HCT116 (cell line): ENCODE measurements around the gene TMEM184A. TPM values are rescaled to one million over a fixed set of nuclear protein-coding genes. Genes with fewer than 3 reads are reported as not detected.
A peak's percentile ranks its signal among the peaks of the same experiment; 100 is the strongest.

Experiments
- ATAC-seq: fragments of 200-7000 bp; cut with Tn5 transposase; 2 replicates; pipeline ENCODE4 v1.9.1; 2020; ENCODE audit warnings: mild to moderate bottlenecking, moderate library complexity
- BruUV-seq: library from RNA; stranded (reverse); fragments of 400-500 nt; replicated peaks from 2 replicates; lab custom pipeline; 2021; lab: Mats Ljungman, UMichigan
- CTCF ChIA-PET: fragments of 300-600 bp; sonication (Branson Sonifier 250); formaldehyde crosslinking; loops from one replicate; lab custom pipeline; 2021; ENCODE audit warnings: antibody characterized with exemption; lab: Charles Lee
- POLR2A ChIA-PET: fragments of 300-600, 350-600 bp; sonication (Branson Sonifier 250); formaldehyde crosslinking; loops from one replicate; lab custom pipeline; 2021; ENCODE audit warnings: antibody characterized with exemption; lab: Charles Lee
- RAD21 ChIA-PET, 2 experiments: fragments of 300-600 bp; sonication (Branson Sonifier 250); formaldehyde crosslinking; loops; one replicate each; lab custom pipeline; 2023; ENCODE audit warnings: low total read pairs in 2 of 2; ENCODE audit not compliant: uncharacterized antibody in 2 of 2, unreplicated experiment in 2 of 2, low non-redundant PET in 1 of 2; lab: Charles Lee
- DNase-seq: peaks from one replicate; pipeline ENCODE4 v3.0.0-alpha.2; 2010; ENCODE audit warnings: low read depth, low spot score
- H2AFZ ChIP-seq: fragments of 200-600 bp; shearing (Covaris generic), sonication (generic); 2 replicates; pipeline ENCODE4 v1.6.1; 2017; ENCODE audit warnings: low read depth, mixed run types, mixed read lengths, antibody characterized with exemption, low read length; ENCODE audit not compliant: poor library complexity, severe bottlenecking
- H3K27ac ChIP-seq: 2 replicates; pipeline ENCODE4 v1.5.1; 2012; ENCODE audit warnings: low read depth, low read length
- H3K27me3 ChIP-seq: fragments of 200-600 bp; sonication (generic); 2 replicates; pipeline ENCODE4 v1.6.1; 2016; ENCODE audit warnings: mixed run types, low read length, mixed read lengths; ENCODE audit not compliant: insufficient read depth
- H3K36me3 ChIP-seq, 2 experiments: fragments of 200-500 bp in 1 of 2; fragments of 200-600 bp in 1 of 2; sonication (Bioruptor generic) in 1 of 2; sonication (generic) in 1 of 2; 2 replicates each; pipeline versions ENCODE4 v1.5.1 to v1.6.1; 2014 to 2016; ENCODE audit warnings: low read length in 2 of 2, inconsistent platforms in 1 of 2, mixed read lengths in 1 of 2, mixed run types in 1 of 2; ENCODE audit not compliant: insufficient read depth in 2 of 2, control insufficient read depth in 1 of 2
- H3K4me1 ChIP-seq, 2 experiments: fragments of 200-600 bp in 1 of 2; sonication (generic) in 1 of 2; 2 replicates each; pipeline versions ENCODE4 v1.5.1 to v1.6.1; 2012 to 2017; ENCODE audit warnings: low read length in 2 of 2, inconsistent platforms in 1 of 2, mild to moderate bottlenecking in 1 of 2, mixed read lengths in 1 of 2, mixed run types in 1 of 2, moderate library complexity in 1 of 2; ENCODE audit not compliant: insufficient read depth in 2 of 2, control insufficient read depth in 1 of 2
- H3K4me2 ChIP-seq: fragments of 200-600 bp; sonication (generic); 2 replicates; pipeline ENCODE4 v1.6.1; 2017; ENCODE audit warnings: mixed run types, low read length, mixed read lengths
- H3K4me3 ChIP-seq, 2 experiments: fragments of 200-600 bp in 1 of 2; sonication (generic) in 1 of 2; replicated peaks in 1 of 2; 2 replicates each; pipeline ENCODE4 v1.5.1; 2011 to 2016; ENCODE audit warnings: low read length in 2 of 2, control low read depth in 1 of 2, low read depth in 1 of 2, mild to moderate bottlenecking in 1 of 2, mixed read lengths in 1 of 2, mixed run types in 1 of 2
- H3K79me2 ChIP-seq: fragments of 200-600 bp; sonication (generic); 2 replicates; pipeline ENCODE4 v1.6.1; 2017; ENCODE audit warnings: mild to moderate bottlenecking, mixed run types, low read length, moderate library complexity, mixed read lengths; ENCODE audit not compliant: insufficient read depth
- H3K9ac ChIP-seq: fragments of 200-600 bp; sonication (generic); 2 replicates; pipeline ENCODE4 v1.6.1; 2016; ENCODE audit warnings: low read length, mixed read lengths
- H3K9me2 ChIP-seq: fragments of 200-600 bp; sonication (generic), shearing (Covaris generic); 2 replicates; pipeline ENCODE4 v1.6.1; 2017; ENCODE audit warnings: mixed run types, mild to moderate bottlenecking, moderate library complexity; ENCODE audit not compliant: insufficient read depth
- H3K9me3 ChIP-seq, 2 experiments: fragments of 200-500 bp in 1 of 2; fragments of 200-600 bp in 1 of 2; sonication (Bioruptor generic) in 1 of 2; sonication (generic) in 1 of 2; 2 replicates each; pipeline ENCODE4 v1.6.1; 2014 to 2017; ENCODE audit warnings: low read length in 2 of 2, mixed read lengths in 2 of 2, inconsistent platforms in 1 of 2, low read depth in 1 of 2, mild to moderate bottlenecking in 1 of 2, mixed run types in 1 of 2, moderate library complexity in 1 of 2; ENCODE audit not compliant: control insufficient read depth in 1 of 2, insufficient read depth in 1 of 2
- H4K20me1 ChIP-seq: fragments of 200-600 bp; sonication (generic), shearing (Covaris generic); 2 replicates; pipeline ENCODE4 v1.6.1; 2017; ENCODE audit warnings: mixed run types, mild to moderate bottlenecking, moderate library complexity; ENCODE audit not compliant: insufficient read depth
- ATF3 ChIP-seq: IDR thresholded peaks from 2 replicates; pipeline ENCODE4 v1.6.1; 2012
- CBX3 ChIP-seq: IDR thresholded peaks from 2 replicates; pipeline ENCODE4 v1.6.1; 2012; ENCODE audit warnings: low read depth
- CTCF ChIP-seq, 3 experiments: fragments of 200-600 bp in 1 of 3; sonication (generic) in 1 of 3; IDR thresholded peaks in 2 of 3; conservative IDR thresholded peaks in 1 of 3; 2 replicates each; pipeline ENCODE4 v1.5.1; 2012 to 2017; ENCODE audit warnings: low read depth in 2 of 3, low read length in 2 of 3, antibody characterized with exemption in 1 of 3, borderline replicate concordance in 1 of 3, control low read depth in 1 of 3, mild to moderate bottlenecking in 1 of 3, mixed read lengths in 1 of 3, mixed run types in 1 of 3, moderate library complexity in 1 of 3; ENCODE audit not compliant: insufficient read depth in 1 of 3
- EGR1 ChIP-seq: IDR thresholded peaks from 2 replicates; pipeline ENCODE4 v1.6.1; 2012; ENCODE audit warnings: low read depth
- EZH2 ChIP-seq: fragments of 200-600 bp; sonication (generic); IDR thresholded peaks from 2 replicates; pipeline ENCODE4 v1.6.1; 2017; ENCODE audit warnings: antibody characterized with exemption, mixed run types
- FOSL1 ChIP-seq: IDR thresholded peaks from 2 replicates; pipeline ENCODE4 v1.6.1; 2012; ENCODE audit warnings: low read depth
- JUND ChIP-seq: IDR thresholded peaks from 2 replicates; pipeline ENCODE4 v1.6.1; 2012
- MAX ChIP-seq: IDR thresholded peaks from 2 replicates; pipeline ENCODE4 v1.6.1; 2012
- POLR2AphosphoS5 ChIP-seq: IDR thresholded peaks from 2 replicates; pipeline ENCODE4 v1.6.1; 2011; ENCODE audit warnings: mild to moderate bottlenecking, low read depth, low read length, moderate library complexity
- SIN3A ChIP-seq: IDR thresholded peaks from 2 replicates; pipeline ENCODE4 v1.6.1; 2012; ENCODE audit warnings: low read depth
- SP1 ChIP-seq: IDR thresholded peaks from 2 replicates; pipeline ENCODE4 v1.6.1; 2012; ENCODE audit warnings: low read depth
- SRF ChIP-seq: IDR thresholded peaks from 2 replicates; pipeline ENCODE4 v1.6.1; 2012; ENCODE audit warnings: low read depth
- TCF7L2 ChIP-seq: IDR thresholded peaks from 2 replicates; pipeline ENCODE4 v1.7.0; 2011; ENCODE audit warnings: borderline replicate concordance, inconsistent platforms; ENCODE audit not compliant: insufficient read depth, insufficient read length; ENCODE audit errors: extremely low read depth
- YY1 ChIP-seq: IDR thresholded peaks from 2 replicates; pipeline ENCODE4 v1.6.1; 2011; ENCODE audit warnings: low read length, low read depth, moderate library complexity, mild to moderate bottlenecking; ENCODE audit not compliant: insufficient replicate concordance; ENCODE audit errors: extremely low read depth
- ZBTB33 ChIP-seq: IDR thresholded peaks from 2 replicates; pipeline ENCODE4 v1.6.1; 2011; ENCODE audit warnings: mild to moderate bottlenecking, low read length, moderate library complexity; ENCODE audit not compliant: insufficient replicate concordance; ENCODE audit errors: extremely low read depth
- intact Hi-C: fragments of 100-400 bp; cut with micrococcal nuclease; formaldehyde crosslinking; loops from 2 replicates; pipeline ENCODE4 v1.10.0; 2022
- total RNA-seq: library from RNA; stranded (reverse); gene quantifications from one replicate; pipeline ENCODE4 v1.2.1, GENCODE V29; 2021; ENCODE audit not compliant: unreplicated experiment

Gene TMEM184A
- total RNA-seq, 1 experiment from 2014 or later, result 34.8 TPM

- peaks cover 2 to 6% of the 10 kb centered on the region in 2 experiments; a peak in 3 of 4 replicates for H3K36me3 ChIP-seq
- H2AFZ ChIP-seq, result no peak overlapping the region
- intact Hi-C loops, result no loop called here
- H3K27ac ChIP-seq, result peak overlapping the region; percentile 92
- H3K9ac ChIP-seq, result peak overlapping the region; percentile 95
- CTCF ChIA-PET, result no interaction called here
- H3K9me2 ChIP-seq, result no peaks in the 10 kb centered on the region
- H3K79me2 ChIP-seq, result peaks cover 72% of the 10 kb centered on the region
- no TSS peak for BruUV-seq
- no peaks in the 10 kb centered on the region; the same call in 1 of the 2 replicates for H4K20me1 ChIP-seq
- no peaks in the 10 kb centered on the region for H3K27me3 ChIP-seq
- H3K4me1 ChIP-seq, result peaks cover 52 to 80% of the 10 kb centered on the region in 2 experiments
- TF ChIP-seq JUND (no peak), SRF (no peak), POLR2AphosphoS5 (no peak), SIN3A (no peak), TCF7L2 (no peak), CBX3 (no peak), SP1 (no peak), ATF3 (no peak), EGR1 (no peak), YY1 (no peak), CTCF (IDR thresholded peaks at IDR 0.05 in 2 of 3, conservative IDR thresholded peaks at IDR 0.05 in 1 of 3; ENCODE audit: borderline replicate concordance in 1 of 3, insufficient read depth in 1 of 3, low read depth in 2 of 3, low read length in 2 of 3) (no peak), FOSL1 (no peak), ZBTB33 (no peak), MAX (no peak), EZH2 (no peak)
- H3K4me3 ChIP-seq, result peak overlapping the region; percentile 78 to 82
- ATAC-seq (no peak), DNase-seq (no peak)
- H3K9me3 ChIP-seq, result no peaks in the 10 kb centered on the region
- POLR2A ChIA-PET, result no interaction called here
- peak overlapping the region; percentile 86 for H3K4me2 ChIP-seq
- RAD21 ChIA-PET, result no interaction called here
Measured at GRCh38 chr7:1533255-1533546, 22.8 kb downstream of the TMEM184A start.
